Activated CD8-positive, alpha-beta memory T cell treated with anti-CD3 and anti-CD28 coated beads, Interleukin-2, amount 50 U/mL, for 24 hours (primary cell): ENCODE data around the gene KCTD20.
A peak's percentile ranks its signal among the peaks of the same experiment; 100 is the strongest.
"Not testable (repeated sequence)": the region's sequence is repeated elsewhere in the genome, so short reads cannot be mapped to it uniquely, and the experiment has no call there.

Source experiments
- DNase-seq: peaks from one replicate; pipeline ENCODE4 v3.0.0-alpha.2; 2020; ENCODE audit errors: extremely low read depth

The KCTD20 gene

GRCh38 chr6:36442671-36443470 is at the start of gene KCTD20, which contains the start of gene PXT1:
KCTD20 (plus strand) TSS chr6:36443000; CDS start chr6:36470098, 27,098 bp downstream.
PXT1 (minus strand) TSS chr6:36442854; CDS start chr6:36426082, 16,772 bp downstream.
- DNase-seq = peak; percentile 65

GRCh38 chr6:36399970-36400369 is 42.8 kb upstream of the KCTD20 start:
- no peak for DNase-seq

DNA sequence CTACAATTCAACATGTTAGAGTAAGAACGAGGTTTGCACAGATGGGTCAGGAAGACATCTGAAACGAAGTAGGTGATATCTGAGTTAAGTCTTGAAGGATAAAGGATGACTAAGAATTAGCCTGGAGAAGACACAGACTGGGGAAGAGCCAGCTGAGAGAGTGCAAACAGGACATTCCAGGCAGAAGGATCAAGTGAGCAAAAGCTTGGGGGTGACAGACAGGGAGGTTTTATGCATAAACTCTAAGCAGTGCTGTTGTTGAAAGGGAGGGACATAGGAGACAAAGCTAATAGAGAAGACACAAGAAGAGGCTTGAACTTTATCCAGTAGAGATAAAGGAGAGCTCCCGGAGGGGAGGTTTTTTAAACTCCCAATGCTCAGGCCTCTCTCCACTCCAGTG is 40.3 kb upstream of the KCTD20 start:
- DNase-seq = no peak

DNA sequence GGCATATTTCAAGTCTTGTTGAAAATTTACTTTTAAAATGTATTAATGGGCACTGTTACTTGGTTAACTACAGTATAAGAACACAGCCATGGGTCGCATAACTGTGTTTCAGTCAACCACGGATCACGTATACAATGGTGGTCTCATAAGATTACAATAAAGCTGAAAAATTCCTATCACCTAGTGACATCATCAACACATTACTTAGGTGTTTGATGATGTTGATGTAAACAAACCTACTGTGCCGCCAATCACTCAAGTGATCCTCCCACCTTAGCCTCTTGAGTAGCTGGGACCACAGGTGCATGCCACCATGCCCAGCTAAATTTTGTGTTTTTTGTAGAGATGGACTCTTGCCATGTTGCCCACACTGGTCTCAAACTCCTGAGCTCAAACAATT is 38.6 kb upstream of the KCTD20 start:
- no peak for DNase-seq

GRCh38 chr6:36409718-36410117 is 33.1 kb upstream of the KCTD20 start:
- not testable (repeated sequence) for DNase-seq

GRCh38 chr6:36413489-36414480 is 29.0 kb upstream of the KCTD20 start:
- no peak for DNase-seq

DNA sequence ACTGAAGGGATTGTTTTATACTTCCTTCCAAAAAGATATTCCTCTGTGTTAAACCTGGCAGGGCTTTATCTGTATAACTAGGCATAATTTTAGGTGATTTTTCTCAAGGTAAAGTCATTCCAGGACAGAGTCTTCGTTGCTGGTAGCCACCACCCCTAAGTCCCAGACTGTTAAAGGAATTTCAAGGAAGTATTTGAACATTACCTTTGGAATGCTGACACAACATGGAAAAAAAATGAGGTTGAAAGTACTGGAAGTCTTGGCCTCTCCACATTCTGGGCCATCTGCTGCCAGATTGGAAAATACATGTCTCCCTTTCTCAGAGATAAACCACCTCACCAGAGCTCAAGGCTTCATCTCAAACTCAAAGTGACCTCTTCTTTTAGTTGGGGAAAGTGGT is 28.3 kb upstream of the KCTD20 start:
- no peak for DNase-seq

DNA sequence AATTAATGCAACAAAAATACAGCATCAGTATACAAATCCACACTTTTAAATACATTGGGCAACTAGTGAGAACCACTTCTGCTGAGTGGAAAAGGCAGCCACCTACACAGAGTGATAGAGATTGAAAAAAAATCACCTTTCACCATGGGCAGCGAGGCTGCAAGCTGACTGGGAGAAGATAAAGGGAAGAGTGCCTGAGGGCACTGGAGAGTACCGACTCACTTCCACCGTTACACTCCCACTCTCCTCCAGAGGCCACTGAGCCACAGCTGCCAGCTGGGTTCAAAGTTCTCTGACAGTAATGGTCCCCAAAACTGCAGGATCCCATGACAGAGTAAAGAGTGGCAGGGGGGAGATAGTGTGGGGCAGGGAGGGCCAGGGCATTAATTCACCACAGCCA is 24.2 kb upstream of the KCTD20 start:
- no peak for DNase-seq

GRCh38 chr6:36419310-36419709 is 23.5 kb upstream of the KCTD20 start:
- DNase-seq = no peak

- DNase-seq = no peak
These were observed 20.1 kb upstream of the KCTD20 start for GRCh38 chr6:36422714-36423100.

DNA sequence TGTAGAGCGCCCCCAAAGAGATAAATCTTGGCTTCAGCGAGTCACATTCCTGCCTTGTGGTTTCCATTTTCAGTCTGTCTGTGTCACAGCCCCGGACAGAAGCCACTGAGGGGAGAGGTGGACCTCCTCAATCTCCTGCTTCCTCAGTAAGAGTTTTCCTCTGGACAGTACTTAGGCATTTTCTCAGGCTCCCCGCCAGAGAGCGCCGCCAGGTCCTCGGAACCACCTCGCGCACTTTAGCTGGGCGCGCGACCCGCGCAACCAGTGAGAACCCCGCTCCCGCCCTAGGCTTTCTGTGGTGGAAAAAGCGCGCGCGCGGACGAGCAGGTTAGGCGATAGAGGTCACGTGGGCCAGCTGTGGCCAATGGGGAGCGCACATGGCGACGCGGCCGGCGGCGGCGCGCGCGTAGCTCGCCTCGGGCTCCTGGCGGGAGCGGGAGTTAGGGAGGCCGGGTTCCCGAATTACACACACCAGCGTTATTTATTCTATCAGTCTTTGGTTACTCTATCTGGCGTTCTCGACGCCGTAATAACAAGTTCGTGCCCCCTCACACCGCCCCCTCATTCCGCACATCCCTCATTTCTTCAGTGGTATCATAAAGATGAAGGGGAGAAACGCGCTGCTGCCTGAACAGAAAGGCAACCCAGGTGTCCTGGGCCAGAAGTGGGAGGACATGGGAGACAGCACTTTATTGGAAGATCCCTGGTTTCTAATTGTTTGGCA is 19.5 kb upstream of the KCTD20 start:
- DNase-seq = peak; percentile 97

GRCh38 chr6:36426622-36427021 is 16.2 kb upstream of the KCTD20 start:
- DNase-seq = no peak

GRCh38 chr6:36428911-36429310 is 13.9 kb upstream of the KCTD20 start:
- no peak for DNase-seq

DNA sequence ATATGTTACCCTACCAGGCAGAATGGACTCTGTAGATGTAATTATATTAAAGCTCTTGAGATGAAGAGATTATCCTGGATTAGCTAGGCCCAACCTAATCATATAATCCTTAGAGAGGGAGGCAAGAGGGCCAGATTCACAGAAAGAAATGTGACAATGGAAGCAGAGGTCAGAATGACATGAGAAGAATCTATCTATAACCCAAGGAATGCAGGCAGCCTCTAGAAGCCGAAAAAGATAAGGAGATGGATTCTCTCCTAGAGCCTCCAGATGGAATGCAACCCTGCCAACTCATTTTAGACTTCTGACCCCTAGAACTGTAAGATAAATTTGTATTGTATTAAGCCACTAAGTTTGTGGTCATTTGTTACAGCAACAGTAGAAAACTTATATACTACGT is 12.4 kb upstream of the KCTD20 start:
- no peak for DNase-seq

DNA sequence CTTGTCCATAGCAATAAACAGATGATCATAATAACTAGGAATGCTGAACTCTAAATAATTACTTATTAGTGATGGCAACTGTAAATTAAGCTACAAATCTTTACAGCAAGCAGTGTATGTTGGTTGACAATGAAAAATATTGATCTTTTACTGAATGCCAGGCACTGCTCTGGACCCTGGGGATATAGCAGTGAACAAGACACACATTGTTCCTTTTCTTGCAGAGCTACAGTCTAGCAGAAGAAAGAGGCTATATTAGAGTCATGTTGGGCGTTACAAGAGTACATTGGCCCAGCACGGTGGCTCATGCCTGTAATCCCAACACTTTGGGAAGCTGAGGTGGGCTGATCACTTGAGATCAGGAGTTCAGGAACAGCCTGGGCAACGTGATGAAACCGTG is 11.6 kb upstream of the KCTD20 start:
- DNase-seq = no peak

GRCh38 chr6:36432151-36432671 is 10.6 kb upstream of the KCTD20 start:
- no peak for DNase-seq

- DNase-seq = no peak
These were observed 6.3 kb upstream of the KCTD20 start for GRCh38 chr6:36436466-36436865.

DNA sequence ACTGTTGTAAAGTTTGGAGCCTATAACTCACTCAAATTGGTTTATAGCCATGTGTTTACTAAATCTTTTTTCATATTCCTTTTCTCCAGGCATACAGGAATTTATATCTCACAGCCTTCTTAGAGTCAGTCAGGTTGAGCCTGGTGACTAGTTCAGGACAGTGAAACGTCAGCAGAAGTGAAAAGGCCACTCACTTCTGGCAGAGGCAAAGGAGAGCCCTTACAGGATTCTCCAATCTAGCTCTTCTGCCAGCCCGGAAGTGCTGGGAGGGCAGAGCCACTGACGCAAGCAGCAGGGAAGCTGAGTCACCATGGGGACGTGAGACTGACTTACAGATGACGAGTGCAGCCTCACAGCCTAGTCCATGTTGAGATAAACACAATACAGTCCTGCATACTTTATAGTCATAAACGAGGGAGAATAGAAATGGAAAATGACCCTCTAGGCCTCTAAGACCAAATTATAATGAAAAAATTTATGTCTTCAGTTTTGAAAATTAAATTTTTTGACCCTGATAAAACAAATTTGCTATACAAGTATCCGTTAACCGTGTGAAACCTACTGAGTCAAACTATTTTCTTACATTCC is 1.4 kb upstream of the KCTD20 start:
- DNase-seq = peak; percentile 68

DNA sequence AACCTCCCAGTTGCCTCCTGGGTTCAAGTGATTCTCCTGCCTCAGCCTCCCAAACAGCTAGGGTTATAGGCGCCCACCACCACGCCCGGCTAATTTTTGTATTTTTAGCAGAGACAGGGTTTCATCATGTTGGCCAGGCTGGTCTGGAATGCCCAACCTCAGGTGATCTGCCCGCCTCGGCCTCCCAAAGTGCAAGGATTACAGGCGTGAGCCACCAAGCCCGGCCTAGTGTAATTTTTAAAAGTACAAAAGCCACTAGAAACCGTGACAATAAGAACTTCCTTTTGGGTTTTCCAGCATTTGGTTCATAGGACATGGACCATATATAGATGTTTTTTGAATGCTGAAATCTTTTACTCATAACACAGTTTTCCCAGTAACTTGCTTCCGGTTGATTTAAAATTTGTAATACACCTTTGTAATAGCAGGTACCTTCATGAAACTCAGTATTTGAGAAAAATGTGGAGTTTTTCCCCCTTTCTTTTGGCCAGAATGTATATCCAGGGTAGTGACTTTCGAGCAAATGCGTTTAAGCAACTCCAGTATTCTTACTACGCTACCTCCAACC is 613 bp upstream of the KCTD20 start:
- no peak for DNase-seq

DNA sequence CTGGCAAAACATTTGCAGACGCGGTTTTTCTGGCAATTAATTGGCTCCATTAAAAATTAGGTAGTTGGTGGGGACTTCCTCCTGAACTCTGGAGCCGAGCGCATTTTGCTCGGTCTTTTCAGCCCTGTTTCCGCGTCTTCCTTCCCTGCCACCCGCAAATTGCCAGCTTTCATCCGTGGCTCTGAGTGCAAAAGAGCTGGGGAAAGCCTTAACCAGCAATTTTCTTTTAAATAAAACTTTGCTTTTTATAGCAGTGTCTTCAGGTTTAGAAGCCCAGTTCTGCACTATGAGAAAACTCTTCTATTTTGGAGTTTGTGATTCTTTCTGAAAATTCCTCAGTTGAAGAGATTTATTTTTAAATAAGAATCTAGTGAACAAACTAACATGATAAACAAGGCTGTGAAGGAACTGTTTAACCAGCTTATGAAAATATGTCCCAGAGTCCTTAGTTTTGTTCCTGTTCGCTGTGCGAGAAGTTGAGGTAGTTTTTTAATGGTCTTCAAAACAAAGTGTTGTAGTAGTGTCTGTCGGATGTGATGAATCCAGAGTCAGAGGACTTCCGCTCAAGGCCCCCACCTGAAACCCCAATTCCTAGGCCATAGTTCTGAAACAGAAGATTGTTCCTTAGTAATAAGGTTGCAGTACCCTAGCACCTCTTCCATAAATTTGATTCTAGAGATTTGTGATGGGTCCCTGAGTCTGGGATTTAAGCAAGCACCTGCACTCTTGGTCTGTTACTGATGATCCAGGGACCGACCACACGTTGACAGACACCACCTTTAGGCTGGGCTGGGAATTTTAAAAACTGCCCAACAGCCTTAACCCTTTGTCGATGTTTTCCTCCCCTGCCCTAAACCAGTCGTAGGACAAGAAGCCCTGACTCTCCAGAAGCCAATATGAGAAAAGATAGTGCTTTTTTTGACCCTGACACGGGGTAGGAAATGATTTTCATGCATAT is 950 bp downstream of the KCTD20 start:
- DNase-seq = no peak
